ENCODE measurements around the gene NLRP12.

NLRP12 gene

DNA sequence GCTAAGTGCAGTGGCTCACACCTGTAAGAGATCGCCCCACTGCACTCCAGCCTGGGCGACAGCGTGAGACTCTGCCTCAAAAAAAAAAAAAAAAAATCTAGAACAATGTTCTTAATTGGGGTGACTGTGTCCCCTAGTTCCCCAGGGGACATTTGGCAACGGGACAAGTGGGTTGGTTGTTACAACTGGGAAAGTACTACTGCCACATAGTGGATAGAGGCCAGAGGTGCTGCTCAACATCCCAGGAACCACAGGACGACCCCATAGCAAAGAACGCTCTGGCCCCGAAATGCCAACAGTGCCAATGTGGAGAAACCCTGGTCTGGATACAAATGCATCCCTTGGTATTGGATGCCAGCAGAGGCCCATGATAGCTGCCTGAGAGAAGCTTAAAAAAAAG, 11.8 kb downstream of the NLRP12 start:
- DNase-seq (ENCODE audit: low spot score in 2 of 2): peak in 1 of 2 experiments; percentile 16
- no peaks in the 10 kb centered on the region for H3K4me1 ChIP-seq
- no peaks in the 10 kb centered on the region for H3K36me3 ChIP-seq (replicated peaks)
- H3K4me3 ChIP-seq: no peak overlapping the region
- in situ Hi-C loops (cut with MboI; ENCODE audit: low sequenced_read_pairs): no loop called here
- H3K9me3 ChIP-seq: no peaks in the 10 kb centered on the region
- no peaks in the 10 kb centered on the region for H3K27me3 ChIP-seq (ENCODE audit: low read depth)

DNA sequence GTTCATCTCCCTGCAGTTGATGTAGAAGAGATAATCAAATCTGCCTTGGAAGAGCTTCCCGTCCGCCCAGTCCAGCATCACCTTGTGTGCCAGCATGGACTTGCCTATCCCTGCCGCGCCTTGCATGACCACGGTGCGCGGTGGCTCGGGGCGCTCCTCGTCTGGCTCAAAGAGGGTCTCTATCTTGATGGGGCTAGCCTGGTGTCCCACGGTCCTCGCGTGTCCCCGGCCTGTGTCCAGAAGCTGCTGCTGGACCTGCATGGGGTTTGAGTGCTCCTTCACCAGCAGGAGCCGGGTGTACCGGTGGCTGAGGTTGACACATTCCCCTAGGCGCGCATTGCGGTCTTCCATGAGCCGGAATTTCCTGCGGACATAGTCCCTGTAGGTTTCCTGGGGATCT, 13.2 kb downstream of the NLRP12 start:
- DNase-seq (ENCODE audit: low spot score in 2 of 2): no peak
- H3K9me3 ChIP-seq: no peaks in the 10 kb centered on the region
- no peaks in the 10 kb centered on the region for H3K27me3 ChIP-seq (ENCODE audit: low read depth)
- H3K36me3 ChIP-seq (replicated peaks): no peaks in the 10 kb centered on the region
- no peak overlapping the region for H3K4me3 ChIP-seq
- in situ Hi-C loops (cut with MboI; ENCODE audit: low sequenced_read_pairs): no loop called here
- H3K4me1 ChIP-seq: no peaks in the 10 kb centered on the region

DNA sequence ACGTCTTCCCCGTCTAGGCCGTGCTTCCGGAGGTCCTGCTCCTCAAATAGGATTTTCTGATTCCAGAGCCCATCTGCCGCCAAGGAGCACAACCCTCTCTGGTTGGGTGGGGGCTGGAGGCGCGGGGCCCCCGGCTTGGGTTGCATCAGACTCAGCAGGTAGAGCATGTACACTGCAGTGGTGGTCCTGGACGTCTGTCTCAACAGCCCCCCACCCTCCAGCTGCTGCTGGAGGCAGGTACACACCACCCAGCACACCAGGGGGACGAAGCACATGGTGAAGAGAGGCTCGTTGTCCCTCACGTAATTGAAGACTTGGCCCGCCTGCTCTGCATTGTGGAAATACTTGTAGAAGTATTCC, 13.9 kb downstream of the NLRP12 start:
- Histone ChIP-seq H3K36me3 (replicated peaks) (no peaks in the 10 kb centered on the region), H3K4me1 (no peaks in the 10 kb centered on the region), H3K4me3 (no peak overlapping the region), H3K9me3 (no peaks in the 10 kb centered on the region), H3K27me3 (ENCODE audit: low read depth) (no peaks in the 10 kb centered on the region)
- DNase-seq (ENCODE audit: low spot score in 2 of 2): no peak
- in situ Hi-C loops (cut with MboI; ENCODE audit: low sequenced_read_pairs): no loop called here

DNA sequence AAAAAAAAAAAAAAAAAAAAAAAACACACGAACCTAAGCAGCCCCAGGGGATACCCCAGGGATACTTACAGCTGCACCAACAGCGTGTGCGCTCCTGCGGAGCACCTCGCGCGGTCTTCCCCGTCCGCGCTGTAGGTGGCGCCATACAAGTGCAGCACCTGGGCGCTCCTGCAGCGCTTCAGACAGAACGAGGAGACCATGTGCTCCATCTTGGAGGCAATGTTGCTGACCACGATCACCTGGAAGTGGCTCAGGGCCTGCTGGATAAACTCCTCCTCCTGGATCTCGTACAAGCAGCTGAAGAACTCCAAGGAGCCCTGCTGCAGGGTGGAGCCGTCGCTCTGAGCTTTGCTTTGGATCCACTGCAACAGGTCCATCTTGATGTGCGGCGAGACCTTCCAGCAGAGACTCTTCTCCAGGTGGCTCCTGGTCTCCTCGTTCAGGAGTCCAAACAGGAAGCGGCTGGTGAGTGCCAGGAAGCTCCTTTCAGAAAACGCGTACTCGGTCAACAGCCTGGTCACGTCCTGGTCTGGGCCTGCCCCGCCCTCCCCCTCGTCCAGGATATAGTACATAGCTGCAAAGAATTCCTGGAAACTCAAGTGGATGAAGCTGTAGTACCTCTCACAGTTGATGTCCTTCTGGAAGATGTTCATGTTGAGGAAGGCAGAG, 14.5 kb downstream of the NLRP12 start:
- in situ Hi-C loops (cut with MboI; ENCODE audit: low sequenced_read_pairs): no loop called here
- peak in 1 of 2 experiments; percentile 36 for DNase-seq (ENCODE audit: low spot score in 2 of 2)
- Histone ChIP-seq H3K27me3 (ENCODE audit: low read depth) (no peaks in the 10 kb centered on the region), H3K4me1 (no peaks in the 10 kb centered on the region), H3K36me3 (replicated peaks) (no peaks in the 10 kb centered on the region), H3K4me3 (no peak overlapping the region), H3K9me3 (no peaks in the 10 kb centered on the region)

DNA sequence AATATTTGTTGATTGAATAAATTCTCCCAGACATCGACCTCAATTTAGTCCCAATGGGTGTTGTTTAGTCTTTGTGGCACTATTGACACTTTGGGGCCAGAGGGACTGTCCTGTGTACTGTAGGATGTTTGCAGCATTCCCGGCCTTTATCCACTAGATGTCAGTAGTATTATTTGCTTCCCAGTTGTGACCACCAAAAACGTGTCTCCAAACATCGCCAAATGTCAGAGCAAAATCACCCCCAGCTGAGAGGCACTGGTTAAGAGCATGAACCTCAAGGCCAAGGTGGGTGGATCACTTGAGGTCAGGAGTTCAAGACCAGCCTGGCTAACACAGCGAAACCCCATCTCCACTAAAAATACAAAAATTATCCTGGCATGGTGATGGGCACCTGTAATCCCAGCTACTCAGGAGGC, 15.4 kb downstream of the NLRP12 start:
- Histone ChIP-seq H3K4me3 (no peak overlapping the region), H3K36me3 (replicated peaks) (no peaks in the 10 kb centered on the region), H3K9me3 (no peaks in the 10 kb centered on the region), H3K4me1 (no peaks in the 10 kb centered on the region), H3K27me3 (ENCODE audit: low read depth) (no peaks in the 10 kb centered on the region)
- in situ Hi-C loops (cut with MboI; ENCODE audit: low sequenced_read_pairs): no loop called here
- peak; percentile 20 to 25 for DNase-seq (ENCODE audit: low spot score in 2 of 2)

DNA sequence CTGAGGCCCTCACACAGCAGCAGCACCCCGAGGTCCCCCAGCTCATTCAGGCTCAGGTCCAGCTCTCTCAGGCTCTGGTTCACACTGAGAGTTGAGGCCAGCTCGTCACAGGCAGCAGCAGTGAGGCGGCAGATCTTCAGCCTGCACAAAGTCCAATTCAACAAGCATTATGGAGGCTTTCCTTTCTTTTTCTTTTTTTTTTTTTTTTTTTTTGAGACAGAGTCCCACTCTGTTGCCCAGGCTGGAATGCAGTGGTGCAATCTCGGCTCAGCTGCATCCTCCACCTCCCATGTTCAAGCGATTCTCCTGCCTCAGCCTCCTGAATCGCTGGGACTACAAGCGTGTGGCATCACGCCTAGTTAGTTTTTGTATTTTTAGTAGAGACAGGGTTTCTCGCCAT, 22.9 kb downstream of the NLRP12 start:
- Histone ChIP-seq H3K9me3 (no peaks in the 10 kb centered on the region), H3K27me3 (ENCODE audit: low read depth) (no peaks in the 10 kb centered on the region), H3K36me3 (replicated peaks) (no peaks in the 10 kb centered on the region), H3K4me3 (no peak overlapping the region), H3K4me1 (no peaks in the 10 kb centered on the region)
- in situ Hi-C loops (cut with MboI; ENCODE audit: low sequenced_read_pairs): no loop called here
- no peak for DNase-seq (ENCODE audit: low spot score in 2 of 2)

DNA sequence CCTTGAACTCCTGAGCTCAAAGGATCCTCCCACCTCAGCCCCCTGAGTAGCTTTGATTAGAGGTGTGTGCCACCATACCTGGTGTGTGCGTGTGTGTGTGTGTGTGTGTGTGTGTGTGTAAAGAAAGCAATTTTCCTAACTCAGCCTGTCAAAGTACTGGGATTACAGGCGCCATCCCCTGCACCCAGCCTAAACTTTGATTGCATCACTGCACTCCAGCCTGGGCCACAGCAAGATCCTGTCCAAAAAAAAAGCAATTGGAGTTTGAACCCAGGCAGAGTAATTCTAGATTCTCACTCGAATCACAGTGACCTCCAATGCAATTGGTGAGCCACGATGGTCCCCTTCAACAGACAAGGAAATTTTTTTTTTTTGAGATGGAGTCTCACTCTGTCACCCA, 29.1 kb downstream of the NLRP12 start:
- no peaks in the 10 kb centered on the region for H3K4me1 ChIP-seq
- in situ Hi-C loops (cut with MboI; ENCODE audit: low sequenced_read_pairs): no loop called here
- H3K4me3 ChIP-seq: no peak overlapping the region
- no peaks in the 10 kb centered on the region for H3K36me3 ChIP-seq (replicated peaks)
- no peak for DNase-seq (ENCODE audit: low spot score in 2 of 2)
- no peaks in the 10 kb centered on the region for H3K9me3 ChIP-seq
- no peaks in the 10 kb centered on the region for H3K27me3 ChIP-seq (ENCODE audit: low read depth)

DNA sequence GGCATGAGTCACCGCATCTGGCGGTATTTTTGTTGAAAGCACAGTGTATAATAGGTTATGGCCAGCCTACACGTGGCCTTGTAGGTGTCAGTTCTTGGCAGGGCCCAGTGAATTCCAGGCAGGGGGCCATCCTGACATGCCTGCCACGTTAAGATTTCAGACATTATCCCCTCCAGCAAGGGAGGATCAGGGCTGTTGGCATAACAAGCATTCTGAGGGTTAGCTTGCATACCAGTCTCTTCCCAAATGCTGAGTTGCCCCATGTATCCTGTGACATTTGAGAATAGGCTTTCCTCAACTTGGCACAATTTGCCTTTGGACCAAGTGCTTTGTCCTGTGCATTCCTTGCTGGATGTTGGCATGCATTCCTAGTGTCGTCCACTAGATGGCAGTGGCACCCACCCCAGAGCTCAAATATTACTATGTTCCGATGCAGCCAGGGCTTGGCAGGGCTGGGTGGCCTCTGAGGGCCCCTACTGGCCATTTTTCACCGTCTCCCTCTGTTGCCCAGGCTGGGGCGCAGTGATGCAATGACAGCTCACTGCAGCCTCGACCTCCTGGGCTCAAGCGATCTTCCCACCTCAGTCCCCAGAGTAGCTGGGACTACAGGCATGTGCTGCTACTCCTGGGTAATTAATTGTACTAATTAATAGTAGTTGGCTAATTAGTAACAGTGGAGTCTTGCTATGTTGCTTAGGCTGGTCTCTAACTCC, 31.2 kb downstream of the NLRP12 start:
- no peaks in the 10 kb centered on the region for H3K36me3 ChIP-seq (replicated peaks)
- no peaks in the 10 kb centered on the region for H3K27me3 ChIP-seq (ENCODE audit: low read depth)
- no peaks in the 10 kb centered on the region for H3K9me3 ChIP-seq
- peak; percentile 75 to 88 for DNase-seq (ENCODE audit: low spot score in 2 of 2)
- no peaks in the 10 kb centered on the region for H3K4me1 ChIP-seq
- no peak overlapping the region for H3K4me3 ChIP-seq
- in situ Hi-C loops (cut with MboI; ENCODE audit: low sequenced_read_pairs): no loop called here

DNA sequence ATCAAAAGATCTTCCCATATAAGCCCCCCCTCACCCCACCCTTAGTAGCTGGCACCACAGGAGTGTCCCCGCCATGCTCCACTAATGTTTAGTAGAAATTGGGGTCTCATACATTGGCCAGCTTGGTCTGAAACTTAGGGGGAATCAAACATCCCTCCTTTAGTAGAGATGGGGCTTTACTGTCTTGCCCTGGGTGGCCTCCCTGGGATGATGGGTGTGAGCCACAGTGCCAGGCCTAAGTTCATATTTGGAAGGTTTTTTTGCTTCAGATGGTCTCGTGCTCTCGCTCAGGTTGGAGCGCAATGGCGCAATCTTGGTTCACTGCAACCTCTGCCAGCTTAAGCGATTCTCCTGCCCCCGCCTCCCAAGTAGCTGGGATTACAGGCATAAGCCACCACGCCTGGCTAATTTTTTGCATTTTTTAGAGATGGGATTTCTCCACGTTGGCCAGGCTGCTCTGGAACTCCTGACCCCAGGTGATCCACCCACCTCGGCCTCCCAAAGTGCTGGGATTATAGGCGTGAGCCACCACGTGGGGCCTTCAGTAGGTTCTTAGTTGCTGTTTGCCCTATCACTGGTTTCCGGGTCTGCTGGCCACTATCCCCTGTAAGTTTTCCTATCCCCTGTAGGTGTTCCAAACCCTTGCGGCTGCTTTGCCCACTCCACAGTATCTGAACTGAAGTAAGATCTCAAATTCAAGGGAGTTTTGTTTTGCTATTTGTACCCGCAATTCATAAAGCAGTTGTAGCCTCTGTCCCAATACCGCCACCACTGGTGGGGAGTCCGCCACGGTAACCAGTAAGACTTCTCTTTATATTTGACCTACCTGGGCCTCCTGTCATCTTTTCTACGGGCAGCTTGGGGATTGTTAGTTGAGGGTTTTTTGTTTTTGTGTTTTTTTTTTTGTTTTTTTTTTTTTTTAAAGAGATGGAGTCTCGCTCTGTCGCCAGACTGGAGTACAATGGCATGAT, 34.1 kb downstream of the NLRP12 start:
- in situ Hi-C loops (cut with MboI; ENCODE audit: low sequenced_read_pairs): no loop called here
- H3K4me3 ChIP-seq: no peak overlapping the region
- H3K9me3 ChIP-seq: no peaks in the 10 kb centered on the region
- H3K27me3 ChIP-seq (ENCODE audit: low read depth): no peaks in the 10 kb centered on the region
- no peaks in the 10 kb centered on the region for H3K36me3 ChIP-seq (replicated peaks)
- no peak for DNase-seq (ENCODE audit: low spot score in 2 of 2)
- no peaks in the 10 kb centered on the region for H3K4me1 ChIP-seq

DNA sequence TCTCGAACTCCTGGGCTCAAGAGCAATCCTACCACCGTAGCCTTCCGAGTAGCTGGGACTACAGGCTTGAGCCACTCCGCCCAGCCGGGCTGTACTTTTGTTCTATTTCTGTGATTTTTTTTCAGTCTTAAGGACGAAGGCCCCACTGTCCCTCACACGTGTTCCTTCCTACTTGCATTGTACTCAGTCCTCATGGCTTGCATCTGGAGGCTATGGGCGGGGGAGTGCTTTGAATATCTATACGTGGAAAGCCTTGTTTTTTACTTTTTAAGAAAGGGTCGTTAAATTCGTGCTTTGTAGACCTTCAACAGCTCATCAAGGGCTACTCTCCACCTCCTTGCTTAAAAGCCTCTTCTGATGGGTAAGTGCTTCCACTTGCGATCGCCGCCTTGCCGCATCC, 36.8 kb downstream of the NLRP12 start:
- Histone ChIP-seq H3K36me3 (replicated peaks) (no peaks in the 10 kb centered on the region), H3K4me3 (no peak overlapping the region), H3K27me3 (ENCODE audit: low read depth) (no peaks in the 10 kb centered on the region), H3K4me1 (no peaks in the 10 kb centered on the region; the same call in 1 of the 2 replicates), H3K9me3 (no peaks in the 10 kb centered on the region)
- no peak for DNase-seq (ENCODE audit: low spot score in 2 of 2)
- in situ Hi-C loops (cut with MboI; ENCODE audit: low sequenced_read_pairs): no loop called here

DNA sequence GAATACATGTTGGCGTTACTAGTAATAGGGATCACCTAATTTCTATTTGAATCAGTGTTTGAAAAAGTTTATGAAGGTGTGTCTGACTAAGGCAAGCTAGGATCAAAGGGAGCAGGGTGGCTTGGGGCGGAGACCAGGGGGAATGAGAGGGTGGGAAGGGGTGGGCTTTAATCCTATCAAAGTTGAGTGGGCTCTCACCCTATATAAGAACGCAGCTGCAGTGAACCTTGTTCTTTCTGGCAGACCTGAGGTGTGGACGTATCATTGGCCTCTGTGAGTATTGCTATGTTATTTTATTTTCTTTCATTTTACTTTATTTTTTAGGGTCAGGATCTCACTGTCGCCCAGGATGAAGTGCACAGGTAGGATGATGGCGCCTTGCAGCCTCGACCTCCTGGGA, 37.4 kb downstream of the NLRP12 start:
- no peaks in the 10 kb centered on the region for H3K27me3 ChIP-seq (ENCODE audit: low read depth)
- H3K4me3 ChIP-seq: no peak overlapping the region
- H3K36me3 ChIP-seq (replicated peaks): no peaks in the 10 kb centered on the region
- DNase-seq (ENCODE audit: low spot score in 2 of 2): no peak
- H3K9me3 ChIP-seq: no peaks in the 10 kb centered on the region
- no peaks in the 10 kb centered on the region; the same call in 1 of the 2 replicates for H3K4me1 ChIP-seq
- in situ Hi-C loops (cut with MboI; ENCODE audit: low sequenced_read_pairs): no loop called here

DNA sequence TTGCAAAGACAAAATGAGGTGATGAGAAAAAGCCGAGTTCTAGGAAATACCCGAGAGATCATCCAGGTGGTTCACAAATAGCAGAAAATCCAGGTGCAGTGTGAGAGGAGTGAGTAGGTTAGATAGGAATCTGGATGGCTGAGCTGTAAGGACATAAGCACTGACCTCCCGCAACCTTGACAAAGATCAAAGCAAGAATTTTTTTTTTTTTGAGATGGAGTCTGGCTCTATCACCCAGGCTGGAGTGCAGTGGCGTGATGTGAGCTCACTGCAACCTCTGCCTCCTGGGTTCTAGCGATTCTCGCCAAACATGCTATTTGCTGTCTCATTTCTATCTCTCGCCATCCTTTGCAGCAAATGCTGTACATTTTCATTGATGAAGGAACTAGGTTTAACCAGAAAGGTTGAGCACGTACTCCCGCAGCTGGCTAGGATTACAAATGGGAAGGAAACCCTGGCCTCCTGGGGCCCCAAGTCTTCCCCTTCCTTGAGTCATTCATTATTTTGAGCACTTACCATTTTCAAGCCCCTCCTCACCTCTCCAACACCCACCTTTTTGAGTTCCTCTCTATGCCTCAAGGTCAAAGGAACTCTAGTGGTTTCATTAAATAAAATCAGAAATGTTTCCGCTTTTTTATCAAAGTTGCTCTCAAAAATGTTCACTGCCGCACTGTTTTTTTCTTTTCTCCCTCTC, 38.8 kb downstream of the NLRP12 start:
- H3K27me3 ChIP-seq (ENCODE audit: low read depth): no peaks in the 10 kb centered on the region
- H3K9me3 ChIP-seq: no peaks in the 10 kb centered on the region; the same call in 1 of the 2 replicates
- no peaks in the 10 kb centered on the region for H3K36me3 ChIP-seq (replicated peaks)
- H3K4me3 ChIP-seq: no peak overlapping the region
- no peaks in the 10 kb centered on the region; the same call in 1 of the 2 replicates for H3K4me1 ChIP-seq
- no peak for DNase-seq (ENCODE audit: low spot score in 2 of 2)
- in situ Hi-C loops (cut with MboI; ENCODE audit: low sequenced_read_pairs): no loop called here

DNA sequence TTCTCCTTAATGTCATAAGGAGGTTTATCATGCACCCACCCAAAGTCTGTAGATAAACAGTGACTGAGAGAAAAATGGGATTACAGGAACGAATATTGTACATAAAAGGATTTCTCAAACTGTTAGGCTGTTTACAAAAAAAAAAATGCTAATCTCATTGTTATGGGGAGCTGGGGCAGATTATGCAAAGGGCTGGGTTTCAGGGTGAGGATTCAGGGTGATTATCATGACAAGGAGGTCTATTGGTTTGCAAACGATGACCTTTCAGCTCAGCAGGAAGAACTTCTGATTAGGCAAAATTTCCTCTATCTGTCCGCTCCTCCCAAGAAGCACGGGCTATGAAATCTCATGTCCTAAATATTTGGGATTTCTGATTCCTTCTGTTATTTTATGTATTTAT, 41.4 kb downstream of the NLRP12 start:
- no peak overlapping the region for H3K4me3 ChIP-seq
- H3K36me3 ChIP-seq (replicated peaks): no peaks in the 10 kb centered on the region
- no peaks in the 10 kb centered on the region; the same call in 1 of the 2 replicates for H3K9me3 ChIP-seq
- no peaks in the 10 kb centered on the region for H3K27me3 ChIP-seq (ENCODE audit: low read depth)
- DNase-seq (ENCODE audit: low spot score in 2 of 2): peak; percentile 46 to 74
- no peaks in the 10 kb centered on the region; the same call in 1 of the 2 replicates for H3K4me1 ChIP-seq
- in situ Hi-C loops (cut with MboI; ENCODE audit: low sequenced_read_pairs): no loop called here
